Measurements from ENCODE around the gene GAS7.
"Not testable (repeated sequence)": the region's sequence is repeated elsewhere in the genome, so short reads cannot be mapped to it uniquely, and the experiment has no call there.

The GAS7 gene

DNA sequence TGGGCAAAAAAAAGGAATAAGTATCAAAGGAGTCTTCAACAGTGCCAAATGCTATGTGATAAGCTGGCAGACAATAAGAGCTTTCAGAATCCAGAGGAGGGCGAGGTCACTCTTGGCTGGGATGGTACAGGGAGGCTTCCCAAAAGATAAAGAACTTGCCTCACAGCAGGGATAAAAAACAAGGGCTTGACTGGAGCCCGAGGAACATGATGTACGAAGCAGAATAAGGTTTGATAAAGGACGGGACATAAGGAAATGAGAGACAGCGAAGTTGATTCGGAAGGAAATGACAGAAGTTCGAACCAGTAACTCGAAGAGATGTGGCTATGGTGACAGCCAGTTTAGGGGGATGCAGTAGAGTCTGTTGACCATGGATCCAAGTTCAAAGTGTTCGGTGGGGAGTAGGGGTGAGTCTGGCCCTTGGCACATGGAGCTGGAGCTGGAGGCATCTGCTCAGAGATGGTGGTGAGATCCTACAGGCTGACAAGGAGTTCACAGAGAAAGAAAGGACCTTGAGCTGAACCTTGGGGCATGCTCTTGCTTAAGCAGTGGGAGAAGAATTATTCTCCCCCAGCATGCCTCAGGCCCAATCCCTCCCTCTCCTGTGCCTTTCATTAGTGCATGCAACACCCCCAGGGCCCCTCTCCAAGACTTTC is 155.7 kb downstream of the GAS7 start:
- no peak for DNase-seq

DNA sequence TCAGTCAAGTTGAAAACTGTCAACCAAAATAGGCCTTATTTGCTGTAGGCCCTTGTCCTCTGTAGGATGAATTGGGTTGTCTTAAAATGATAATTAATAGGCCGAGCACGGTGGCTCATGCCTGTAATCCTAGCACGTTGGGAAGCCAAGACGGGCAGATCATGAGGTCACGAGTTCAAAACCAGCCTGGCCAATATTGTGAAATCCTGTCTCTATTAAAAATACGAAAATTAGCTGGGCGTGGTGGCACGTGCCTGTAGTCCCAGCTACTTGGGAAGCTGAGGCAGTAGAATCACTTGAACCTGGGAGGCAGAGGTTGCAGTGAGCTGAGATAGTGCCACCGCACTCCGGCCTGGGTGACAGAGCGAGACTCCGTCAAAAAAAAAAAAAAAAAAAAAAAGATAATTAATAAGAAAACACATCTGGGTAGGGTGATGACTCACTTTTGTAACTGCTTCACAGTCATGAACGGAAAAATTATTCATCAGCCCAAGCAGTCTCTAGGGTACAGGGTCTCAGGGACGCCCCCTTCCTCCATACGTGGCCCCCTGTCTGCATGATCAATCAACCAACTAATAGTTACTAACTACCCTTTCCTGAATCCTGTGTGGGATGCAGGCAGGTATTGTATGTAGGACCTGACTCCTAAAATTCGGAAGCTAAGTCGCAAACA is 156.4 kb downstream of the GAS7 start:
- DNase-seq, result no peak

DNA sequence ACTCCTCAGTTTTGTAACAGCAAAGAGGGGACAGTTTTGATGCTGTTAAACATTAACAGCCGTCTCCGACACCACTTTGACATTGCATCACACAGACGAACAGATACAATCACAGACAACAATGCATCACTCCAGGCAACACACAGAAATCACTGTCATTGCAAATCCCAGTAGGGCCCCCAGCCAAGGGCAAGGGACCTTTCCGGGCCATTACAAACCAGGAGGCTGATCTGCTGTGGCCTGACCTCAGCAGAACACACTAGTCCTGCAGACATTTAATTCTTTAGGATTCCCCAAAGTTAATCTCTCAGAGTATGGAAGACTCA is 157.2 kb downstream of the GAS7 start:
- DNase-seq, result no peak

DNA sequence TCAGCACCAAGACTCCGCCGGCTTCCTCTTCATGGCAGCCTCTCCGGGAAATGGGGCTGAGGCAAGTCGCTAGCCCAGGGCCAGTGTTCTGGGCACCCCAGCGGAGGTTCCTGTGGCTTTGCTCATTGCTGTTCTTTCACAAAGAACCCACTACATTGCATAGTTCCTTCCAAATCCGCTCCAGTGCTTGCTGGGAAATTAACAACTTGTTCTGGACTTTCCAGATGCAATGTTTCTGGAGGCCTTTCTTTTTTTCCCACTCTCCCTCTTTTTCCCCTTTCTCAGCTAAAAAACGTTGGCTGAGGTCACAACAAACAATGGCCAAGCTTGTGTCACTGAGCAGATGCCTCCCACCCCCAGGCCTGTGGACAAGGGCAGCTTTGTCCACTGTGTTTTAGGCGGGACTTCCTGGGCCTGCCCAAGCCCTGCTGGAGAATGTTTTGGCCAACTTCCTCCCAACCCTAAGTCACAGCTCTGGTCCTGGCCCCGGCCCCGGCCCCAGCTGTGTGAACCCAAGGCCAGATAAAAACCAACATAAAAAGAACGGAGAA is 161.8 kb downstream of the GAS7 start:
- DNase-seq, result no peak

DNA sequence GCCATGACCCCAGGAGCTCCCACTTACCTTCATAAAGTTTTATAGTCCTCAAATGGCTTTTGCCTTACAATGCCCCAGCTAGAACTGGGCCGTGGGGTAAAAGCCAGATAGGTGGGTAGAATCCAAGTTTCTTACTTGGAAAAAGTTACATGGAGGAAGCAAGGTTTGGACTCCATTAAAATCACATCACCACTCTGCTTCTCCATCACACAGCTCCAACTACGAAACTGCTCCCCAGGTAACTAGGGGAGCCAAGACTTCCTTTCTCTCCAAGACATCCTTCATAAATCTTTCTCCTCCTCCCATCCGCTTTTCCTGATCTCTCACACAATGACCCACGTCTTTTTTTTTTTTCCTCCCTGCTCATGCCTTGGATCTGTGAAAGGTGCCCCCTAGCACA is 162.5 kb downstream of the GAS7 start:
- DNase-seq, result no peak

DNA sequence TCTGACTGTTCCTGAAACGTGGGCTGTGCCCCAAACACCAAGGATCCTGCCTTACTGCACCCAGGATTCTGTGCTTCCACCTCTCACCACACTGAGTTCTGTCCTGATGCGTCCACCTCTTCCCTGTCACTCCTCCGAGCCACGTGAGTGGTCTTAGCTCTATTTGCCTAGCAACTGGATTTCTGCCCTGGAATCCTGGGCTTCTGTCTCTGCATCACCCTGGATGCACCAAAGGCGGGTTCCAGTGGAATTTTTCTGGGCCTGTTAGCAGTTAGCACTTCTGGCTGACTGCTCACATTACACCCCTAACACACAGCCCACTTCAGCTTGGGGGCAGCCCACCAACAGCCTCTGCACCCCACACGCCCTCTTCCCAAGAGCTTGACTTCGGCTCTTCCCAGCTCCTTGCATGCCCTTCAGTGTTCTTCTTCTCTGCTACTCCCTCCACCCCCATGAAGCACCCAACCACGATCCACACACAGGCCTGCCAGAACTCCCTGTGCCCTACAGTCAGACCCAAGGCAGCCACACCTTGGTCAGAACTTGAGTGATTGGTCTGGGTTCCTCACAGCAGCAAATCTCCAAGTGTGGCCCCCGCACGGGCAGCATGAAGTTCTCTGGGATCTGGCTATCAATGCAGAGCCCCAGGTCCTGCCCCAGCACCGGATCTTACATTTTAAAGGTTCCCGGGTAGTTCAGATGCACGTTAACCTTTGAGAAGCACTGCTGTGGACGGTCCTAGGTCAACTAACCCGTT is 163.5 kb downstream of the GAS7 start:
- no peak for DNase-seq

DNA sequence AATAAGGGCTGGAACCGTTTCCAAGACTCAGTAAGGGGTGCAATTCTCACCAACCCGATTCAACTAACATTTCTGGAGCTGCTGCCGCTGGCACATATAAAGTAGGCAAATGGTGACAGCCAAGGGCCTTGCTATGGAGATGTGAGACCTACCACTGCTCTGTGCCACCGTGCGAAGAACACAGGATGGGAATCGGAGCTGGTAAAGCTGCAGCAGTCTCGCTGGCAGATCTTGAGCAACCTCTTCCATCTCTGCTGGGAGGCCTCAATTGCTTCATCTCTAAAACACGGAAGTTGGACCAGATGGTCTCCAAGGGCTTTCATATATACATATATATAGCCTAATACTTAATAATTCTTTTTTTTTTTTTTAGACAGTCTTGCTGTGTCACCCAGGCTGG is 164.4 kb downstream of the GAS7 start:
- DNase-seq, result no peak

DNA sequence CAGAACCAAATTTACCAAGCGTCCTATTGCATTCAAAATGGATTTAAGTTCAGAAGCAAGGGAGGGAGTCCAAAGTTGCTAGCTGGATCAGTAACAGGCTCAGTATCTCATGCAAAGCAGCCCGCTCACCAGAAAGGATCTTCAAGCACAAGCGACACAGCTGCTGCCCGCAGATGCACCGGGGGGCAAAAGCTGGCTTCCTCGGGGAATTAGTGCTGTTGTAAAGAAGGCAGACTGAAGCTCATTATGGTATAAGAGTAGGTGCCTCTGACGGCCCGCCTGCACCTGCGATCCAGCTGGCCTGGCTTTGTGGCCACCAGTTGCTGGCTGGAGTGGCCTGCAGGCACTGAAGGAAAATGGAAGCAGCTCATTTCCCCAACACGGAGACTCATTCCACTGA is 165.0 kb downstream of the GAS7 start:
- no peak for DNase-seq

DNA sequence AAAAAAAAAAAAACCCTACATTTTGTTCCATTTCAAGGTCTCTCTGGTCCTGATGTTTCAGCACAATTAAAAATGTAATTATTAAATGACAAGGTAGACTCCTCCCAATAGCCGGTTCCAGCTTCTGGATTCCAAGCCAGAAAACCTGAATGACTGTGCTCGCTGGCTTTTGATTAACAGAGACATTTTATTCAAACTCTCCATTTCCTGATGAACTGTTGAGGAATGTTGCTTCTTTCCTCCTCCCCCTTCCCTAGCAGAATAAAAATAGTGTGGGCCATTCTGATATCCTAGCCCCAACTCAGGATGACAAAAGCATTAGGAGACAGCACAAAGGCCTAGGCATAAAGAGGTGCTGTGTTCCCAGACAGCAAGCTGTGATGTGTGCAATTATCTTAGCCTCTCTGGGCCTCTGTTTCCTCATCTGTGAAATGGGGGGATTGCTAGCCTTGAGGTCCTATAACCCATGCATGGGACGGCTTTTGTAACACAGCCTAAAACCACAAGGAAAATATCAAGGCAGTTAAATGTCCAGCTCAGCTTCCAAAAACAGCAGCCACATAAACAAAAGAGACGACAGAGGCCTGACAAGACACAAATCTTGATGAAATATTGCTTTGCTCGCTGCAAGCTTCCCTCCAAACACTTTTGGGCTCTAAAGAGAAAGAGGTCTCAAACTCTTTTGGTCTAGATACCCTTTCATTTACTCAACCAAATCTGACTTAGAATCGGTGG is 166.1 kb downstream of the GAS7 start:
- no peak for DNase-seq

DNA sequence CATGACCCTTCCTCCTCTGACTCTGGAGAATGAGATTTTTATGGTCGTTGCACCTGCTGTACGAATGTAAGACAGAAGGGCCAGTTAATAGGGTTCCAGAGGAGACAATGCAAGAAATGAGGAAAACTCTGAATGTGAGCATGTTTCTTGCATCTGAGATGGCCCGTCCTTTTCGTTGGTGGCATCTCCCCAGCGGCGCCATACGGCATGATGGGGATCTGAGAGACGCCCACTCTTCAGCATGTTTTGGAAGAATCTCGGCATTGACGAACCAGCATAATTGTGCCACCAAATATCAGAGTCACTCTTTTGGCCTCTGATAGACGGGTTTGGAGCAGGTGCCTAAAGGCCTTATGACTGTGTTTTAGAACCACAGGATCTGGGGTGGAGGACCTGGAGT is 166.8 kb downstream of the GAS7 start:
- no peak for DNase-seq

DNA sequence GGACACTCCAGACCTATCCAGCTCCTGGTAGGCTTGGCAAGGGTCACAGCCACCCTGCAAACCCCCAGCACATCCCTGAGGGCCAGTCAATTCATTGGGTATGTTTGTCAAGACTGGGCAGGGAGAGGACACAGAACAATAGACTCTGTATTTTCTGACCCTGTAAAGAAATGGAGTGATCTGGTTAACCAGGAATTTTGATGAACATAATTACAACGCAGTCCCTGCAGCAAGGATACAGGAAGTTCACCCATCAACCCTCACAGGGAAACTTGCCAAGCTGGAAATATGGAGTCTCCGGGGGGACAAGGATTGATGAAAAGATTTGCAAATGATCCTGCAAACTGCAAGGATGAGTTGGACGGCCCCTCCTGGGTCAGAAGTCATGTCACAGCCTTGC is 167.3 kb downstream of the GAS7 start:
- no peak for DNase-seq

DNA sequence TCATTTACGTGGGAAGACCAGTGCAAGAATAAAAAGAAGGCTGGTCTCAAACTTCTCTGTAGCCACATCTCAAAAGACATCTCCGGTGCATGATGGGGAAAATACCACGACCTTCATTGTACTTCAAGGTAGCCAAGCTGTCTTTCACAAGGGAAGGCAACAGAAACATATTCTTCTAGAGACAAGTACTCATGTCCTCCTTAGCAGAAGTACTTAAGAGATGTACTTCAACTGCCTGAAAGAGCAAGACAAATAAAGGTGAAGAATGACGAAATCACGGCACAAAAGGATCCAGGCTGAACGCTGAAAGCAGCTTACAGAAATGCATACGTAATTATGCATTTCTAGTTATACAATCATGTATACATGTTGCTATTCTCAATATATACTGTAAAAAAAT is 169.3 kb downstream of the GAS7 start:
- DNase-seq, result no peak

DNA sequence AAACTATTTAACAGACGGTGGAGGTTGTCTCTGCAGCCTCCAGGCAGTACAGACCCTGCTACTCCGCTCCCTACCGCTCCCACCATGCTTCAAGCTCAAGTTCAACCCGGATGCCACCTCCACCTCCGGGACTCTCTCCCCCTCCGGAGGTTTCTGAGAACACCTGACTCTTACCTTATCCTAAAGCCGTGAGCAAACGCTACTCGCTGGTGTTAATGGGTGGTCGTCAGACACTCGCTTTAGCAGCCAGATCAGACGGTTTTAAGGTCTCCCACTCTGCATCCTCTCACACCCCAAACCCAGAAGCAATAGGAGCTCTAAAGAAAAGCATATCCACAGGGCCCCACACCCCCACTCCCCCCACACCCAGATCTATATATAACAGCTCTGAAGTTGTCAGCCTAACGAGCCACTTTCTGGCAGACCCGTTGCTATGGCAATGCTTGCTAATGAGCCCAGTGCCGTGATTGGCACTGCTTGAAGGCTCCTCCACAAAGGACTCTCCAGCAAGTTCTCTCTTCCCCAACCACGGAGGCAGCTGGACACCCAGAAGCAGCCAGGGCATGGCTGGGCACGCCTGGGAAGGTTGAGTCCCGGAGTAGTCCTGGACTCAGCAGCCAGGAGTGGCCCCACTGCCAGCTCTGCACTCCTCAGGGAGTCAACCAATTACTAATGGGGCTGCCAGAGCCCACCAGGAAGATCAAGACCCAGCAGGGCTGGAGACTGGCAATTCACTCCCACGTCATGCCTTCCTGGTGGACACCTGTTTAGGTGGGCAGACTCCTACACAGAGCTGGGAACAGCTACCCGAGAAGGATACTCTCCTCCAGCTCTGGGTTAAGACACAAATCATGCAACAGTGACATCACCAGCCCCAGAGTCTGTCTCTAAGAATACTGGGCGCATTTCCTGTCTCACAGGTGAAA is 172.2 kb downstream of the GAS7 start:
- no peak for DNase-seq

DNA sequence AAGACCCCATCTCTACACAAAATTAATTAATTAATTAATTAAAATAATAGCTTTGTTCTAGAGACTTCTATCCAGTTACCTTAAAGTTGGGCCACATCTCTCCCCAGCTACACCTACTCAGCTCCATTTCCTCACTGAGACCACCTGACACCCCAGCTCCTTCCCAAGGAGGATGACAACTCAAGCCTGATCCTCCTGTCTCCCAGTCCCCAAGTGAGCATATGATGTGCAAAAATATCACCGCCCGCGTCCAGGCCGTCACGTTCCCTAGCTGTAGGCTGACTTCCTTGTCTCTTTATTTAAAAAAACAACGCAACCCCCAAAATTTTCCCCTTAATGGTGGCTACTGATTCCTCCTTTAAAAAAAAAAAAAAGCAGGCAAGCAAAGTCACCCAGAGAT is 173.2 kb downstream of the GAS7 start:
- no peak for DNase-seq

DNA sequence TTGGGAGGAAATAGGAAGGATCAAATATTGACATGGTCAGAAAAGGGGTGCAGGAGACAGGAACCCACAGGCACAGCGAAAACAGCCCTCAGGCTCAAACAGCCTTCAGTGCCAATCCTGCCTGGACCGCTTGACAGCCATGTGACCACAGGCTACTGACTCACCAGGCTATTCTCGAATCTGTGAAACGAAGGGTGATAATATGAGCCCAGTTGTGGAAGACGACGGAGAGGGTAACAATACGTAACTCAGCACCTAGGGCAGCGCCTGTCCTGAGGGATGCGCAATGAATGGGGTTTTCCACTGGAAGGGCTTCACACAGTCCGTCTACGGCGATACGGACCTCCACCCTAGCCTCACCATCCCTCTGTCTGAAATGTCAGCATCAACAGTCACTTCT is 176.0 kb downstream of the GAS7 start:
- DNase-seq, result no peak

DNA sequence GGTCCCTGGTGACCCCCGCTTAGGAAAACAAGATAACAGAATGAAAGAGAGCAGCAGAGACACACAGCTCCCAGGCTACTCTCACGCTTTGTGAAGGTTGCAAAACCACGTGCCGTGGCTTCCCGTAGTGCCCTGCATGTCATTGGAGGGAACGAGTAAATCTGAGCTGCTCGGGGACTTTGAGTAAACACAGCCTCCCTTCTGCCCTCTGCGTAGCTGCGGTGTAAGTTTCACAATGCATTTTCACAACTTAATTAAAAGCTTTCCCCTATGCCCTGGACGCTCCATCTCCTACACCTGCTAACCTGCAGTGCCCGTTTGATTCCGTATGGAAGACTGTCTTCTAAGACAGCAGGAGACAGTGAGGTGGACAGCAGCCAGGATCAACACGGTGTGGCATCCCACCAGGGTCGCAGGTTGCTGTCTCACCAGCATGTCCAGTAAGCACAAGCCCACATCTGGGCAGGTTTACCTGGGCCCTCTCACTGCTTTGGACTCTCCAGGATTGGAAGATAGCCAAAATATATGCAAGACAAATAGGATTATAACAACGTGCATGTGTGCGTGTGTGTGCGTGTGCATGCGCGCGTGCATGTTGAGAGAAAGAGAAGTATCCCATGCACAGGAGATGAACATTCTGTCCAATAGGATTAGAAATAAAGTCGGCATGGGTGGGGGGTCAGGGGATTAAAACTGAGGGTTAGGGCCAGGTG is 177.0 kb downstream of the GAS7 start:
- DNase-seq, result no peak

DNA sequence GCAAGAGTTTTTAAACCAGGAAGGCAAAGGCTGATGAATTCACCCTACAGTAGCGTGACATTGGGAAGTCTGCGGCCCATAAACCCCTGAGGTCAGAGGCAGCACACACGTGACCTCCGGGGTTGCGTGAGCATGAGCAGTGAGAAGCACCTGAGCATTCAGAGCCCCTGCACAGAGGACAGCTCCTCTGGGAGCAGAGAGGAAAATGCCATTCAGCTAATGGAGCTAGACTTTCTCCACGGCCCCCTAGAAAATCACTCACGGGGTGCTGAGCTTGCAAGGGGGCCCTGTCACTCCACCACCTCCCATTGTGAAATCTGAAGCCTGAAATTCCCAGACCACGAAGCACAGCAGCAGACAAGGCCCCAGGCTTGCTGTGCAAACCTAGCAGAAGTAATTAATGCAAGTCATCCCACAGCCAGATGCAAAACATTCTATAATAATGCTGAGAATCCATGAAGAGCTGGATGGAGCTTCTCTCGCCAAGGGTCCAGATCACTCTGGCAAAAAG is 178.4 kb downstream of the GAS7 start:
- DNase-seq, result no peak

DNA sequence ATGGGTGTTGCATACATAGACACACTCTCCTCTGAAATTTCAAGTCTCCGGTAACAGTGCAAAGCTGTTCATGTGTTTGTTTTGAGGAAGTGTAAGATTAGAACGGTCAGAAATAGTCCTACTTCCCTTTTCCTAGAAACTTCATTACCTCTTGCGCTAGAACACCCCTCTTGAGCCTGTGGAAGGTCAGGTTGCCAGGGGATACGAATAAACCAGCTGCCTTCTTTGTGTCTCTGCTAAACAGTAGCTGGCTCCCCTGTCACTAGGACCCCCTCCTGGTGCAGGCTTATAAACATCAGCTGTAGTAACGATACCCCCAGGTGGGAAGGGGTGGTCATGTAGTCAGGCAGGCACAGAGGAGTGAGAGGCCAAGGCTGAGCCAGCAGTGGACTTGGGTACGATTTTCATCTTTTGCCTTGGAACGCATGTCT is 179.9 kb downstream of the GAS7 start:
- peak; percentile 9 for DNase-seq

DNA sequence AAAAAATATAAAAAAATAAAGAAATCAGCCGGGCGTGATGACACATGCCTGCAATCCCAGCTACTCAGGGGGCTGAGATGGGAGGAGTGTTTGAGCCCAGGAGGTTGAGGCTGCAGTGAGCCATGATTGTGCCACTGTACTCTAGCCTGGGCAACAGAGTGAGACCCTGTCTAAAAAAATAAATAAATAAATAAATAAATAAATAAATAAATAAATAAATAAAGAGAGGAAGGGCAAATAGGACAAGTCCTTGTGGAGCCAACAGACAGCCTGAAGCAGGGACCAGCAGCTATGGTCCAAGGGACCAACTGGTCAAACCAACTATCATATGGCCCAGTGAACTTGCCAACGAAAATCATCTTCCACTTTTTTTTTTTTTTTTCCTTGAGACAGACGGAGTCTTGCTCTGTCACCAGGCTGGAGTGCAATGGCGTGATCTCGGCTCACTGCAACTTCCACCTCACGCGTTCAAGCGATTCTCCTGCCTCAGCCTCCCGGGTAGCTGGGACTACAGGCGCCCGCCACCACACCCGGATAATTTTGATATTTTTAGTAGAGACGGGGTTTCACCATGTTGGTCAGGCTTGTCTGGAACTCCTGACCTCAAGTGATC is 181.3 kb downstream of the GAS7 start:
- not testable (repeated sequence) for DNase-seq

DNA sequence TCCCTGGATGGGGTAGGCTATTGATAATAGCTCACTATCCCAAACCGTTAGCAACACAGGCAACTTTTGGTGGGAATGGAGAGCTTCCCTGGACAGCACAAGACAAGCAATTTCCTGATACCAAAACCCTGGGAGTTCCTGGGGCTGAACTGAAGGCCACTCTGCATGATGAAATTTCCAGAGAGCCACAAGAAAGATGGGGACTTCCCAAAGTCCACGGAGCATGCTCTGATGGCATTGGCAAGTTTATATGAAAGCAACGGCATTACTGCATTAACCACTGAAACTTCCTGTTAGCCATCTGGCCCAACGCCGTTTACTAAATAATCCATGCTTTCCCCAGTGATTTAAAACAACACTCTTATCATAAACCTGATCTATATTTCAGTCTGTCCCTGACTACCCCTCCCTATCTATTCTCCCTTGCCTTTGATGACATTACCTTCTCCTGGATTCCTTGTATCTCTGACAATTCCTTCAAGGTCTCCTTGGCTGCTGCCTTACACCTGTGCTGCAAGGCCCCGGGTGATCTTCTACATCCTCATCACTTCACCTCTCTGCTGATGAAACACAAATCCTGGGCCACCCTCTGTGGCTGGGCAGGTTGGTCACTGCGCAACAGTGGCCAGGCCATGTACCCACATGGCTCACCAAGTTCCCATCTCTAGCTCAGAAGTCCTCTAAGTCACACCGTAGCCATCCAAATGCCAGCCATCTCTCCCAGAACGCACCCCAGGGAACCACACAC is 184.9 kb downstream of the GAS7 start:
- peak; percentile 24 for DNase-seq
